Measurements from ENCODE around the gene TAS2R46. TPM values are rescaled to one million over a fixed set of nuclear protein-coding genes. Genes with fewer than 3 reads are reported as not detected.
A peak's percentile ranks its signal among the peaks of the same experiment; 100 is the strongest.
"Not testable (repeated sequence)": the region's sequence is repeated elsewhere in the genome, so short reads cannot be mapped to it uniquely, and the experiment has no call there.

TAS2R46 gene
- total RNA-seq (2.1 and 2.6 TPM in 2 replicates), polyA plus RNA-seq (0.13 and 0.32 TPM in 2 replicates), polyA minus RNA-seq (2.7 and 5.9 TPM in 2 replicates)
- total RNA-seq (2013) = 7.6 TPM

- H3K27me3 ChIP-seq (replicated peaks in 1 of 4; ENCODE audit: control extremely low read depth in 1 of 4, control insufficient read depth in 3 of 4, insufficient read depth in 4 of 4, low read length in 3 of 4); POLR2A ChIA-PET; H3K4me1 Mint-ChIP-seq; H3K4me3 ChIP-seq (ENCODE audit: control extremely low read depth in 1 of 5, extremely low read depth in 1 of 5, insufficient read depth in 1 of 5, low read depth in 2 of 5, low read length in 4 of 5); H3K27me3 Mint-ChIP-seq; H3K4me1 ChIP-seq (ENCODE audit: control insufficient read depth in 2 of 2, insufficient read depth in 2 of 2, low read length in 2 of 2); DNase-seq; H3K9me3 ChIP-seq (ENCODE audit: control extremely low read depth in 1 of 3, control insufficient read depth in 2 of 3, insufficient read depth in 1 of 3, low read length in 2 of 3); H3K4me2 ChIP-seq (replicated peaks; ENCODE audit: low read depth, low read length, poor library complexity, severe bottlenecking); H3K4me3 Mint-ChIP-seq; H3K9ac ChIP-seq (ENCODE audit: low read length); intact Hi-C loops (cut with micrococcal nuclease); H3K36me3 ChIP-seq (replicated peaks in 1 of 2; ENCODE audit: control extremely low read depth in 1 of 2, control insufficient read depth in 1 of 2, extremely low read depth in 1 of 2, insufficient read depth in 2 of 2, low read length in 1 of 2); CTCF ChIA-PET; H3K27ac ChIP-seq (ENCODE audit: low read length in 2 of 2); ATAC-seq (ENCODE audit: low read depth); H3K27ac Mint-ChIP-seq; H4K20me1 ChIP-seq (ENCODE audit: control insufficient read depth, insufficient read depth, low read length, poor library complexity, severe bottlenecking); H3K9me3 Mint-ChIP-seq (ENCODE audit: insufficient read depth); H2AFZ ChIP-seq (ENCODE audit: insufficient read depth, low read depth, low read length, poor library complexity, severe bottlenecking): not testable (repeated sequence)
- WGBS (ENCODE audit: insufficient coverage) = no CpG with 5 or more reads among the region's 1 CpG
- H3K79me2 ChIP-seq (ENCODE audit: control insufficient read depth, insufficient read depth, low read length) = peaks cover 11% of the 10 kb centered on the region
Observed at GRCh38 chr12:11062194-11062593, at the start of gene TAS2R46. TSS of gene TAS2R46 (minus strand) at chr12:11062294. CDS start at chr12:11062294, 0 bp downstream.

GRCh38 chr12:11111213-11111612 lies 49.1 kb upstream of the TAS2R46 start:
- ATAC-seq (ENCODE audit: low read depth); H3K36me3 ChIP-seq (replicated peaks in 1 of 2; ENCODE audit: control extremely low read depth in 1 of 2, control insufficient read depth in 1 of 2, extremely low read depth in 1 of 2, insufficient read depth in 2 of 2, low read length in 1 of 2); H3K27me3 ChIP-seq (replicated peaks in 1 of 4; ENCODE audit: control extremely low read depth in 1 of 4, control insufficient read depth in 3 of 4, insufficient read depth in 4 of 4, low read length in 3 of 4); H3K9me3 Mint-ChIP-seq (ENCODE audit: insufficient read depth); H3K9ac ChIP-seq (ENCODE audit: low read length); H3K27me3 Mint-ChIP-seq; H3K27ac ChIP-seq (ENCODE audit: low read length in 2 of 2); CTCF ChIA-PET; DNase-seq; H3K4me3 ChIP-seq (ENCODE audit: control extremely low read depth in 1 of 5, extremely low read depth in 1 of 5, insufficient read depth in 1 of 5, low read depth in 2 of 5, low read length in 4 of 5); H3K4me2 ChIP-seq (replicated peaks; ENCODE audit: low read depth, low read length, poor library complexity, severe bottlenecking); H2AFZ ChIP-seq (ENCODE audit: insufficient read depth, low read depth, low read length, poor library complexity, severe bottlenecking); intact Hi-C loops (cut with micrococcal nuclease): not testable (repeated sequence)
- Mint-ChIP-seq H3K27ac (peak overlapping the region; percentile 60), H3K4me1 (peaks cover 56% of the 10 kb centered on the region), H3K4me3 (peak overlapping the region; percentile 4)
- POLR2A ChIA-PET = interaction anchor here (1.0 kb wide), 1 partner anchor 60 kb away, joined by 3 read pairs; no protein-coding TSS in a partner anchor
- peaks cover 79% of the 10 kb centered on the region for H3K79me2 ChIP-seq (ENCODE audit: control insufficient read depth, insufficient read depth, low read length)
- H3K9me3 ChIP-seq (ENCODE audit: control extremely low read depth in 1 of 3, control insufficient read depth in 2 of 3, insufficient read depth in 1 of 3, low read length in 2 of 3) = peaks cover 2 to 15% (median 9%) of the 10 kb centered on the region in 3 donors
- WGBS (ENCODE audit: insufficient coverage) = no CpG with 5 or more reads among the region's 1 CpG
- H4K20me1 ChIP-seq (ENCODE audit: control insufficient read depth, insufficient read depth, low read length, poor library complexity, severe bottlenecking) = peaks cover 14% of the 10 kb centered on the region
- peaks cover 12 to 16% of the 10 kb centered on the region in 2 donors for H3K4me1 ChIP-seq (ENCODE audit: control insufficient read depth in 2 of 2, insufficient read depth in 2 of 2, low read length in 2 of 2)
